Dermis blood vessel endothelial cell (primary cell): ENCODE data around the gene DLG2. TPM values are rescaled to one million over a fixed set of nuclear protein-coding genes. Genes with fewer than 3 reads are reported as not detected.

Source experiments
- DNase-seq: peaks from one replicate; pipeline ENCODE4 v3.0.0; 2010
- total RNA-seq: library from RNA; depleted of rRNA; stranded (reverse); fragments of >200 nt; gene quantifications from 2 replicates; pipeline ENCODE4 v1.2.3, GENCODE V29; 2014

Gene DLG2
- total RNA-seq, 1 donor from 2014 or later, result 0.17 TPM

DNA sequence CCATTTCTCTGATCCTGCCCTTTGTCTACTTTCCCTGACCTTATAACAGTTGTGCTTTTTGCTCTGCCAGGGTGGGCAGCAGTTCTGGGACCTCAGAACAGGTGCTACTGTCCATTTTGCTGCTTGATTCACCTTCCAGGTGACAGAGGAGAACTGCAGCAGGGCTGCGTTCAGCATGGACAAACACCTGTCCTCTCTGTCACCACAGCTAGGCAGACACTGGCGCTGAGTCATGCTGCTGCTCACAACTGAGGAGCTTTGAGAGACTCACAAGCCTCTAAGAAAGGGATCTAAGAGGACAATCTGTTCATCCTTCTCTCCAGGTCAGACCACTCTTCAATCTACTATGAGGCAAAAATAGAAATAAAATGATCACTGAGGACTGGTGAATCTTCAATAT, 1196.5 kb downstream of the DLG2 start:
- DNase-seq, result no peak

DNA sequence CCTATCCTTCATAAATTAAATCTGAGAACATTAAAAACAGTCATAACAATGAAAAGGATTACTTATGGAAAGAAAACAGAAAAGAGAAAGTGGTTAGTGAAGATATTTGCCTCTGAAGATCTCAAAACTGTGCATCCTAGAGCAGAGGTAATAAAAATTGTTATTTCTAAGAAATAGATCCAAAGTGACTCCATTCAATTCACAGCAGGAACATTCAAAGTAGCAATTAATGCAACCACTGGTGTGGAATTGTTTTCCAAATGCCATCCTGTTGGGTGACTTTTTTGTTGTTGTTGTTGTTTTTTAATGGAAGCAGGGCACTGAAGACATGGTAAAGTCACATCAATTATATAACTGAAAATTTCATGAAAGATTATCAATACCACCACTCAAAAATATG, 1201.5 kb downstream of the DLG2 start:
- DNase-seq, result no peak

DNA sequence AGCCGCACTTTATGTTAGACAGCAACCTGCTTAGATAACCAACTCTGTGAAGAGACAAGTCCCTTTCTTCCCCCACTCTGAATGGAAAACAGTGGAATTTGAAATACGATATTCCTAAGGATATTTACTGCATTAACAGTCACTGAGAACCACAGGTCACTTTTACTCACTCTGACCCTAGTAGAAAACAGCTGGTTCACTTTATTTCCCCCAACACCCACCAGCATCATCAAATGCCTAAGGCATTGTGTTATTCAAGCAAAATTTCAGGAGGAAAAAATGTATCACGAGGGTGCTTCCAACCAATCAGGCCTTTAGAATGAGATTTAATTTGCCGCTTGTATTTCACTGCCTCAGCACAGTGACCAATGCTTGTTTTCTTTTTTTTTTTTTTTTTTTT, 1206.9 kb downstream of the DLG2 start:
- DNase-seq, result no peak

DNA sequence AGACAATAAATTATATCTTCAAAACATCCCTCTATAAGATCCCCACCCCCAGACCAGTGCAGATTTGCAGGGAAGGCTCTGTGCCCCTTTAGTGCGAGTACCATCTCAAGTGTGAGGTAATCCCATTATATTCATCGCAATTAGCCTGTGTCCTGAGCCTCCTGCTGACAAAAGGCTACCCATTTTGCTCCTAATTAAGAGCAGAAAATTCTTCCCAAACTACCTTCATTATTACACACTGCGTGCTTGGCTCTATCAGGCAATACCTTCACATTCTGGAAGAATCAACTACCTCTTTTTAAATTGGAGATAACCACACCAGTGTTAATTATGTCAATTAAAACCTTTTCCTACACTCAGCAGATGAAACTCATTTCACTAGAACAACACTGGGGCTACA, 1207.5 kb downstream of the DLG2 start:
- DNase-seq, result no peak

DNA sequence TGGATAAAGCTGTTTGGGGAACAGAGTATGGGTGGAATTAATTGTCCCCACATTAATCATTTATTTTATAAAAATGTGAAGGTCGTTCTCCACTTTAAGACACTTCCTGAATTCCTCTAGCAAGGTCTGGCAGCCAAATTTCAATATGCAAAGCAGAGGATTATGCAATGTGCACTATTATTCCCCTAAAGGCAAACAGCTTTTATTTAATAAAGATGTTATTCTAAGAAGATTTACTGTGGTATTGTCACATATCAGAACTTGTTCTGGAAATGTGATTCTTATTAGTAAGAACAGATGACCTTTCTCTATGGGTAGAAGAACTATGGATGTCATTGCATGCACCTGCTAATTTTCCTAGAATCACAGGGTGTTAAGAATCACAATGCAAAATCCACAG, 1212.2 kb downstream of the DLG2 start:
- DNase-seq, result no peak

DNA sequence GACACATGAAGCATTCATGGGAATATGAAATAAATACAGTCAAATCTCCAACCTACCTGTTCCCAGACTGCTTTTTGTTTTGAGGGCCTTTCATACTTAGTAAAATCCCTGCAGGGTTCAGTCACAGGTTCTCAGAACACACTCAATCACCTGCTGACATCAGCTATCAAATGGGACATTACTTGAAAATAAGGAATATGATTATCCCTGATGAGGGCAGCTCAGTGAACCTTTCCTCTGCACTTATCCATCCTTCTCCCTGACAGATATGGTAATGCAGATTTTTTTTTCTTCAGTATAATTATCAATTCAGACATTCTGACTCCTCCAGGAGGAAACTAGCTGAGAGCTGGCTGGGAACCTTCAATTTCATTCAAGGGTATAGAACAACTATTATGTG, 1213.6 kb downstream of the DLG2 start:
- DNase-seq, result no peak

DNA sequence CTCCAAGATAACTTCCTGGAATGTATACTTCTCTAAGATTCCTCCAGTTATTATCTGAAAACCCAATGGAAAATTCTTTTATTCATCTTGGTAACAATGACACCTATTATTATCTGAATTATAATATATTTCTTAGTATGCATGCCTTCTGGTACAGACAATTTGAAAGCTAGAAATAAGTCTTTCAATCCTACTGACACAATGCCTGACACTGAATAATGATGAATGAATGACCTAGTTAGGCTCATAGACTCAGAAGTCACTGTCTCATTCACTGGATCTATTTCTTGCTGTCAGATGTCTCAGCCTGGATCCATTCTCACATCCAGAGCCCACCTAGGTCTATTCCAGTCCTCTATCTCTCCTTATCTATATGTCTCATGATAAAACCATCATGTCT, 1214.3 kb downstream of the DLG2 start:
- no peak for DNase-seq

DNA sequence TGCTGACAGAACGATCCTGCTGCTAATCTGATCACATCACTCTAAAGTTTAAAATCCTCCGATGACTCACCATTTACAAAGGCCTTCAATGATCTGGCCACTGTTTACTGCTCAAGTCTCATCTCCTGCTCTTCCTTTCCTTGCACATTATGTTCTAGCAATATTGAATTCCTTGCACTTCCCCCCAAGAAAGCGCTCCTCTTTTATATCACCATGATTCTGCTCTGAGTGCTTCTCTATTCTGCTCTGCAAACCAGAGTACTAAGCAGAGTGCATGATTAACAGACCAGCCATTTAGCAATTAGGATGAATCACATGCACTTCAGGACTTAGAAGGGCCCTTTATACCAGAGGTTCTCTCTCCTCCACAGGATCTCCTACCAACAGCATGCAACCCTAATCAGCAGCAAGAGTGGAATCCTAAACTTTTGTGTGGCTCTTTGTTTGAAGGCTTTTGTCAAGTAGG, 1218.2 kb downstream of the DLG2 start:
- DNase-seq, result no peak

DNA sequence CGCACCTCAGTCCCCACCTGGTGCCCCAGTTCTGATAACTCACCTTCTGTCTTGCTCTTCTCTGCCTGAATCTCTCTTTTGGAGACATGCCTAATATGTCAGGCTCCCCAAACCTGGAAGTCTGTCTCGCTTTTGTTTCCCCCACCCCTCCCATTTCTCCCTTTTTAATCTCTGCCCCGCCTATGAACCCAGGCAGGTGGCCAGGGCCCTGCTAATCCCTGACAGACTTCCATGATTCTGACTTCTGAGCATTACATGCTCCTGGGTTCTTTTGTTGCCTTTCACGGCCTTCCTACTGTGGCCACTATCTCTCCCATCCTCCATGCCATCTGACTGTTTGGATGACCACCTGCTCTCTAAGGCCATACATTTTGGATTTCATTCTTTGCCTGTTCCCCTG, 1220.1 kb downstream of the DLG2 start:
- no peak for DNase-seq

DNA sequence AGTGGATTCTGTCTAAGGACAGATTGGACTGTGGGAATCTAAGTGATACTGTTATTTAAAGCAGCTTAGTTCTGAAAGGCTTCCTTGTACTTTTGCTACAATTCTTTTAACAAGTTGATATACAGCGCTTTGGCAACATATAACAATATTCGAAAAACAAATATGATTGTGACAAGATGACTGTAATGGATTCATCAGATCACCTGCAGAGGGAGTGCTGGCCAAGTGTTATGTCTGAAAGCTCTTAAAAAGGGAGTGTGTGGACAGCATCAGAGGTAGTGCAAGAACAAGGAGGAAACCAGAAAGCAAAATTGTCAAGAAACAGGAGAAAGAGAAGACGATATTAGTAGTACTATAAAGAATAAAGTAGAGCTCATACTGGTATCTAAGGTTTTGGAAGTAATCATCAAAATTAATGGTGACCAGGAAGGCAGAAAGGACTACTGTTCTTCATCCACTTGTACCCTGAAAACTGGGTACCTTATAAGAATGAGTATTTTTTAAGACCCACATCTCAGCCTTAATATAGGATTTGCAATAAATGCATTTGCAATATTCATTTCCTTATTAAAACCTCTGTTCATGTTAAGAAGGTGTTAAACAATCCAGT, 1229.0 kb downstream of the DLG2 start:
- DNase-seq, result no peak

DNA sequence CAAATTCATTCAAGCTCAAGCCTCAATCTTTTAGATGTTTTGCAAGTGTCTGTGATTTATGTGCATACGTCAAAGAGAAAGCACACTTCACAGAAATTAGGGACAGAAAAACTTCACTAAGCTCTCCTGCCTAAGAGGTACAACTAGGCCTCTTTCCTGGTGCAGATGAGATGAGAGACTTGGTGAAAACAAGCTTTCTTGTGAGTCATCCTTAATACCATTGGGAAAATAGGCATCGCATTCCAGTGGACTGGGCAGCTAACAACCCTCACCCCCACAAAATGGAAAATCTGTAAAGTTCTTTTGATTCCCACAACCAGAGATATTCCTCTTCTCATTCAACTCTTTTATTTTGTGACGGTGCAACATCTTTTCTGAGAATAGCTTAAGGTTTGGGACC, 1230.6 kb downstream of the DLG2 start:
- DNase-seq, result no peak

DNA sequence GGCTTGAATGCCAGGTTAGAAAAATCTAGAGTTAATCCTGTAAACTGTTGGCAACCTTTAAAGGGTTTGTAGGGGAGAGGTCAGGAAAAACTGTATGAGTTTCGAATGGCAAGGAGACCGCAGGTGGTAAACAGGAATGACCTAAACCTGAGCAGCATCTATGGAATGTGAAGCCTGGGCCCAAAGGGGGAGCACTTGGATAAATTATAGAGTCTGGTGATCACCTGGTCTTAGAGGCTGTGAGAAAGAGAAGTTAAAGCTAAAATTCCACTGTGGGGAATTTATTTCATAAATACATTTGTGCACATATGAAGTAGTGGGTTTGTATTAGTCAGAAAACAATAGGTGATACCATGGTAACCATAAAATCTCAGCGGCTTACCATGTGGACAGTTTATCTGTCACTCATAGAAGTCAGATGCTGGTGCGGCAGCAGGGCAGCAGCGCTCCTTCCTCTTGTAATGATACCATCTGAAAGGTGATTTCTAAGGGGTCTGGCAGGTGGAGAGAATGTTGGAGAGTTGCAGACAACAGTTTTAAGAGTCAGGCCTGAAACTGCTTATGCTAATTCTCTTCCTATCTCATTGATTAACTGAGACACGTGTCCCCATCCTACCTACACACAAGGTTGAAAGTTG, 1236.6 kb downstream of the DLG2 start:
- DNase-seq, result no peak

DNA sequence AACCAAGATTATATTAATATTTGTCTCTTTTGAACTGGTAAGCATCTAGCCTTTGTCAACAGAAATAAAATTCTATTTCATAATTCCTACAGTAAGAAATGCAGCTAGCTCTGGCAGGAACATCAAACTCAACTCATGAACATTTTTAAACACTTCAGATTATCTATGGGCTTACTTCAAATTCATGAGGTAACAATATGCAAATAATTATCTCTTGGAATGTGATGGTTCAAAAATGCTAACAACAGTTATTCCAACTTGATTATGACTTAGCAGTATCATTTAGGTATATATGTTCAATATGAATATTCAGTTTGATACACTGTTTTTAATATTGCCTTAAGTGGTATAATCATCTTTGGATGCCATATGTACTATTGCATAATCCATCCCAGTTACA, 1237.4 kb downstream of the DLG2 start:
- DNase-seq, result no peak

DNA sequence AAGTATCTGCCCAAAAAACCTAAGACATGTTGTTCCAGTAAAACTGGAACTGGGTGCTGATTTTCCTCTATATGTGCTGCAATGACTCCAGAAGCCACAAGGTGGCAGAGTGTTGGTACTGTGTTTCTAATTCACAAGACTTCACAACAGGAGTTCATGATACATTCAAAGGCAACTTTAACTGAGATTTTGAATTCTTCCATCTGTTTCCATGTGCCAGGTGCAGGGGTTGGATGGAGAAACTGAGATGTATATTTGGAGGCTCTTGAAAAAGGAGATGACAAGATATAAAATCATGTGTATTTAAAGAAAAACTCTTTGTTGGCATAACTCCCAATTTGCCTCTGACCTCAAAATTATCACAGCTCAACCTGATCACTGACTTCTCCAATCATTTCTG, 1242.4 kb downstream of the DLG2 start:
- DNase-seq, result peak; percentile 33

DNA sequence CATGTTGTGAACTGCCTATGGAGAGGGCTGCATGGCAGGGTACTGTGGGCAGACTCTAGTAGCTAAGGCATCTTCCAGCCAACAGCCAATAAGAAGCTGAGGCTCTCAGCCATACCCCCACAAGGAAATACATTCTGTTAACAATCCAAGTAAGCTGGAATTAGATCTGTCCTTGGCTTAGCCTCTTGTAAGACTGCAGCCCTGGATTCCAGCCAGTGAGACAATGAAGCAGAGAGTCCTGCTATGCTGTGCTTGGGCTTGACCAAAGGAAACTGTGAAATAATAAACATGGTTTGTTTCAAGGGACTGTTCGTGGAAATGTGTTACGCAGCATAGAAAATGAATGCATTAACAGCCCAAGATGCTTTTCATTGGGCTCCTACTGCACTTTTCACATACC, 1243.6 kb downstream of the DLG2 start:
- DNase-seq, result no peak

DNA sequence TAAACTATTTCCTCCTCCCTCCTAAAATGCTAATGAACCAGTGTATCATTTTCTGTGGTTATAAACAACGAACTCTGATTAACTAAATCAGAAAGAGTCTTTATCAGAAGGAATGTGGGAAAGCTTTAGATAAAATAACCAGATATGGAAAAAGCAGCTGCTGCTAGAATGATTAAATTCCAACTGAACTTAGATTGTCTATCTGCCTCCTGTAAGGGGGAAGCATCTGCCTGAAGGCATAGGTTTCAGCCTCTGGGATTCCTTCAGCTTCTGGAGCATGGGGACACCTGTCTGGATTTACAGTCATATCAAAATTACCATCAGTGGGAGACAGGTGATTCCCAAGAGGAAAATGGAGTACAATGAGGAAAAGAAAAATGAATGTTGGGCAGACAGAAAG, 1245.5 kb downstream of the DLG2 start:
- DNase-seq, result no peak

DNA sequence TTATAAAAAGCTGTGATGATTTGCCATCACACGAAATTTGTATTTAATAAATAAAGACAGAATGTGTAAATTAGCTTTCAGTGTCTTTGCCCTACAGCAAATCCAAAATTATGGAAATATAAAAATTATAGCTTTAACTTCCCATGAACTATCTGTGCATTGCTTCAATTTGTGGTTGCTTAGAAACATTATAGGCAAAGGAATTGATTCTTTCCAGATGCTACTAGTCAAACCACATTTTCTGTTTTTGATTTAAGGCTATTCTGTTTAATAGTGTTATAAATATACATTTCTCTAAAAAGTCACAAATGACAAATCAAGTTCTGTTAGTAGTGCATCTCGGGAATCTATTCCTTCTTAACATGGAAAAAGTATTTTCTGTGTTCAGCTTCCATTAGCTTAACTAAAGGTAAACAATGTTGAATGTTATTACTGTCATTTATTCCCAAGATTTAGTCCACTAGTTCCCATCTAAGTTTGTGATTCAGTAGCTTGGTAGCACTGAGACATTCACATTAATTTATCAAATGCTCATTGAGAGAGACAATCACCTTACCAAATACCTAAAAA, 1254.7 kb downstream of the DLG2 start:
- DNase-seq, result no peak

DNA sequence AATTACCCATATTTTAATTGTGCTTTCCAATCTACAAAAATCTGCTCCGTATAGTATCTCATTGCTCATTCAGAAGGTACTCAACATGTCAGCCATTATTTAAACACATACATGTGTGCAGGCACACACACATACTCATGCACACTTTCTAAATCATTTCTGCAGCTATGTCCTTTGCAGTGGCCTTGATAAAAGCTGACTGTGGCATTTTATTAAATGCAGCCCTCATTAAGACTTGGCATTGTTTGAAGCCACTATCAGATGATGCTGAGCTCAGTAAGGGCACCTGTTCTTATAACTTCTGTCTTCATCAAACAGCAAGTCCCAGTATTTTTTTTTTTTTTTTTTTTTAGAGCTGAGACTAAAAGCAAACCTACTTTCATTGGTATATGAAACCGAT, 1269.1 kb downstream of the DLG2 start:
- DNase-seq, result no peak

DNA sequence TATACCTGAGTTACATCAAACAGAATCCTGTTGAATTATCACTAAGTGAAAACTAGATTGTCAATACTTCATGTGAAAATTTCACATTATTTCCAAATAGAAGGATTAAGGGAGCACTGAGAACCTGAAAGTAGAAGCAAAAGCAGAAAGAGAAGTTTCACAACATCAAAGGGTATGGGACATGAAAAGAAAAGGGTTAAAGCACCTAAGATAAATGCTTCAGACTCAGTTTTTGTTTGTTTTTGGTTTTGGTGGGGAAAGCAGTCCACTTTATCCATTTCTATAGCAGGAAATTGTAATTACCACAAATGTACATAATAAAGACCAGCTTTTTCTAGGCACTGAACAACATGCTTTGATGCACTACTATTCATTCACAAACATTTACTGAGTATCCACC, 1271.2 kb downstream of the DLG2 start:
- no peak for DNase-seq

DNA sequence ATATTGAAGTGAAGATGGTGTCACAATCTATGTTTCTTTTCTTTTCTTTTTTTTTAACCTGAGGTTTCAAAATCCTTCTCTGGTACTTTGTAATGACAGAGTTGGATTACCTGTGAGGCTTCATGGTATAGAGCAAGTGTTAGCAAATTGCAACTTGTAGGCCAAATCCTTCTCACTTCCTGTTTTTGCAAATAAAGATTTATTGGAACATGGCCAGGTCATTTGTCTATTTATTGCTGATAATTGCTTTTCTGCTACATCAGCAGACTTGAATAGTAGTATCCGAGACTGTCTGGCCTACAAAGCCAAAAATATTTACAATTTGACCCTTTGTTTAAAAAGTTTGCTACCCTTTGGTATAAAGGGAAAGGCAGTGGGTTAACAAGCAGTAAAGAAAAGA, 1281.5 kb downstream of the DLG2 start:
- no peak for DNase-seq

DNA sequence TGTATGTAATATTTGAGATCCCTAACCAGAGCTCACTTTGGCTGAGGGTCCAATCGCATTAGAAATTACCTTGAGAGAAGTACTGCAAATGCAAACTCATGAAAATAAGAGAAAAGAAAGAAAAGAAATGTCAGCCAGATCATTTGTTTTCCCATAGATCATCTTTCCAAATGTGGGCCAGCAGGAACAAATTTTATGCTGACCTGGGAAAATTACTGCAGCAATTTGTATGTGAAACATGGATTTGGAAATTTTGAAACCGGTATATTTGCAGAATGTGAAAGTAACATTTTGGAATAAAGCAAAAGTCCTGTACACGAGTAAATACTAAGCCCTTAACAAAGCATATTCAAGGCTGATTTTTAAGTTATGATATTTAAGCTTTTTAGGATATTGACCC, 1282.1 kb downstream of the DLG2 start:
- no peak for DNase-seq

DNA sequence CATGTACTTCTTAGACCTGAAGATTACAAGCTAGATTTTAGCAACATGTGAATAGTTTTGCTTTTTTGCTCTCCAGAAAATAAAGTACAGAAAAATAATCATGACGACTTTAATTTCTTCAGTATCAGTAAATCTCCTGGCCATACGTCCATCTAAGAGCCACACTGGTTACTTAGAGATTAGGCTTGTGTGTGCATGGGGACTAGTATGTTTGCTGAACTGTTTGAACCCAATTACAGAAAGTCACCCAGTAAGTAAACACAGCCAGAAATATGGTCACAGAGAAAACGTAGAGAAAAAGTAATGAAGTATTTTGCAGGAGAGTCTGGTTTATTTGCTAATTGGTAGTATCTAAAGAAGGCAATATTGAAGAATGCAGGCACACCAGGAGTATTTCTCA, 1287.3 kb downstream of the DLG2 start:
- no peak for DNase-seq

DNA sequence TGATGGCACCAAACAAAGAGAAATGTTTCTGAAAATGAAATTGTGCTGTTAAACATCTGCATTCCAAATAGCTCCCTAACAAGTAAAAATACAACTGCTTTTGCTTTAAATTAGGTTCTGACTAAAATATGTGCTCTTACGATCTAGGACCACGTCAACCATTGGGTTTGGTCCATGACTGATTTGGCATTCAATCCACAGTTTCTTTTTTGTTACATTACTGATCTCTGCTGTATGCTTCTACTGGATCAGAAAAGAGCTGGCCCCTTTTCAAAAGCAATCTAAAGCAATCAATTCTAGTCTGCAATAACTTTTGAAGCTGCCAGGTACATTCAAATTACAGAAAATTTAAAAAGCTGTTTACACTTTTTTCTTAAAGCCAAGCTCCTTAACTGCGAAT, 1293.9 kb downstream of the DLG2 start:
- no peak for DNase-seq

DNA sequence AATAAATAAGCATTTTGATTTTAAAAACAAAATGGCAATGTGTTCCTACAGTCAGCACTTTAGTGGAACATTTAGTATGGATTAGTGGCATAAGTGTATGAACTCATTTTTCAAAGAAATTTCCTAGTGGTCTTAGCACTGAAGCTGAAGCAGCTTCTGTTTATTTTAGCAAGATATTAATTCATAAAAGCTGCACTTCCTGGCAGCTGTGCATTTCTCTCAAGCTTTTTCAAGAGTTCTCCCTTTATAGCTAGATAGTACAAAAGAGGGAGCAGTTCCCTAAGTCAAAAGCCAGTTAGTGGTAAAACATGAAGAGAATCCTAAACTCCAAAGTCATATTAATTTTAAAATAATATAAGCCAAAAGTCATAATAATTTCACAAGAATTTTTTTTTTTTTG, 1304.9 kb downstream of the DLG2 start:
- no peak for DNase-seq

DNA sequence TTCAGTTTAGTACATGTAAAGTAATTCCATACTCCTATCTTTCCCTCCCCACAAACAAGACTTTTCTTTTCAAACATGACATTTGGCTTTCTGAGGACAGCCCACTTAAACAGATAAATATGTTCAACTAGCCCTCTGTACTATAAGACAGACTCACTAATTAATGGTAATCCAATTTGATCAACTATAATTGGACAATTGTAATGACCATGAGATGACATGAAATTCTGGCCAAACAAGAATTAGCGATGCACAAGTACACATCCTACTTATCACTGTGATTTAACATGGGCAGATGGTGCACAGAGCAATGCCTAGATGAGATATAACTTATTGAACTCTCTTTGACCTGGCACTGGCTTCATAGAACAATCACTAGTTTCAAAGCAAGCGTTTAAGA, 1307.3 kb downstream of the DLG2 start:
- no peak for DNase-seq
